MM.1S (cell line): ENCODE data around the gene IRX6.

Experiments used
- DNase-seq: peaks from one replicate; pipeline ENCODE4 v3.0.0-alpha.2; 2015
- H2AFZ ChIP-seq: fragments of 300-600 bp; sonication (generic); 2 replicates; pipeline ENCODE4 v1.6.0; 2016; ENCODE audit warnings: antibody characterized with exemption, low read length
- H3F3A ChIP-seq: fragments of 300-600 bp; sonication (generic); 2 replicates; pipeline ENCODE4 v1.6.1; 2016; ENCODE audit warnings: mild to moderate bottlenecking, antibody characterized with exemption, low read length, moderate library complexity, mixed read lengths; ENCODE audit not compliant: insufficient read depth
- H3K27ac ChIP-seq: fragments of 300-600 bp; sonication (generic); 2 replicates; pipeline ENCODE4 v1.5.1; 2016; ENCODE audit warnings: mild to moderate bottlenecking, low read length
- H3K27me3 ChIP-seq: fragments of 300-600 bp; sonication (generic); replicated peaks from 2 replicates; pipeline ENCODE4 v1.6.0; 2016; ENCODE audit warnings: low read length; ENCODE audit not compliant: insufficient read depth
- H3K36me3 ChIP-seq: fragments of 300-600 bp; sonication (generic); replicated peaks from 2 replicates; pipeline ENCODE4 v1.6.1; 2016; ENCODE audit warnings: mild to moderate bottlenecking, low read length, mixed read lengths; ENCODE audit not compliant: insufficient read depth
- H3K4me1 ChIP-seq: fragments of 300-600 bp; sonication (generic); 2 replicates; pipeline ENCODE4 v1.6.1; 2016; ENCODE audit warnings: low read length, mixed read lengths
- H3K4me2 ChIP-seq: fragments of 300-600 bp; sonication (generic); 2 replicates; pipeline ENCODE4 v1.6.0; 2016; ENCODE audit warnings: low read depth, low read length
- H3K4me3 ChIP-seq: fragments of 300-600 bp; sonication (generic); 2 replicates; pipeline ENCODE4 v1.5.1; 2016; ENCODE audit warnings: low read length, mixed read lengths
- H3K79me2 ChIP-seq: fragments of 300-600 bp; sonication (generic); 2 replicates; pipeline ENCODE4 v1.6.1; 2016; ENCODE audit warnings: mixed run types, low read length, mixed read lengths
- H3K9ac ChIP-seq: fragments of 300-600 bp; sonication (generic); 2 replicates; pipeline ENCODE4 v1.6.1; 2016; ENCODE audit warnings: low read length, mixed read lengths
- H3K9me2 ChIP-seq: fragments of 300-600 bp; sonication (generic); replicated peaks from 2 replicates; pipeline ENCODE4 v1.6.1; 2016; ENCODE audit warnings: mild to moderate bottlenecking, low read length, mixed read lengths; ENCODE audit not compliant: insufficient read depth
- H3K9me3 ChIP-seq: fragments of 300-600 bp; sonication (generic); replicated peaks from 2 replicates; pipeline ENCODE4 v1.6.1; 2016; ENCODE audit warnings: mild to moderate bottlenecking, low read length, mixed read lengths; ENCODE audit not compliant: insufficient read depth
- H4K20me1 ChIP-seq: fragments of 300-600 bp; sonication (generic); 2 replicates; pipeline ENCODE4 v1.6.1; 2016; ENCODE audit warnings: mild to moderate bottlenecking, low read length, moderate library complexity, mixed read lengths; ENCODE audit not compliant: insufficient read depth
- CTCF ChIP-seq: fragments of 300-600 bp; sonication (generic); IDR thresholded peaks from 2 replicates; pipeline ENCODE4 v1.5.1; 2016; ENCODE audit warnings: antibody characterized with exemption, low read length, mixed read lengths
- EZH2 ChIP-seq: fragments of 300-600 bp; sonication (generic); optimal IDR thresholded peaks from 2 replicates; pipeline ENCODE3; 2017; ENCODE audit warnings: low read depth, mild to moderate bottlenecking, antibody characterized with exemption, low read length, mixed read lengths
- EZH2phosphoT487 ChIP-seq: fragments of 300-600 bp; sonication (generic); IDR thresholded peaks from 2 replicates; pipeline ENCODE4 v1.6.1; 2018; ENCODE audit warnings: antibody characterized with exemption, low read length

Gene IRX6

GRCh38 chr16:55377840-55378239 lies 53.8 kb downstream of the IRX6 start:
- Histone ChIP-seq H2AFZ (no peak overlapping the region), H3K4me3 (no peak overlapping the region), H3K9me3 (no peaks in the 10 kb centered on the region), H3K4me1 (no peaks in the 10 kb centered on the region), H3K4me2 (no peak overlapping the region), H3K36me3 (no peaks in the 10 kb centered on the region), H3K9me2 (no peaks in the 10 kb centered on the region), H3K27ac (no peak overlapping the region), H4K20me1 (no peaks in the 10 kb centered on the region), H3K27me3 (no peaks in the 10 kb centered on the region), H3F3A (no peaks in the 10 kb centered on the region), H3K79me2 (no peaks in the 10 kb centered on the region), H3K9ac (no peak overlapping the region)
- no peak for DNase-seq
- TF ChIP-seq CTCF (no peak), EZH2 (no peak)

- H3K9me2 ChIP-seq = no peaks in the 10 kb centered on the region
- no peaks in the 10 kb centered on the region for H4K20me1 ChIP-seq
- no peak overlapping the region for H2AFZ ChIP-seq
- no peaks in the 10 kb centered on the region for H3K27me3 ChIP-seq
- no peaks in the 10 kb centered on the region for H3K36me3 ChIP-seq
- no peaks in the 10 kb centered on the region for H3K9me3 ChIP-seq
- no peak overlapping the region for H3K4me3 ChIP-seq
- H3K79me2 ChIP-seq = no peaks in the 10 kb centered on the region
- no peak for DNase-seq
- no peak overlapping the region for H3K9ac ChIP-seq
- H3F3A ChIP-seq = no peaks in the 10 kb centered on the region
- no peak for TF ChIP-seq EZH2
- no peak for TF ChIP-seq CTCF
- TF ChIP-seq EZH2phosphoT487 = no peak
- H3K4me2 ChIP-seq = no peak overlapping the region
- H3K27ac ChIP-seq = no peak overlapping the region
- no peaks in the 10 kb centered on the region for H3K4me1 ChIP-seq
Observed at GRCh38 chr16:55378616-55379015, 54.6 kb downstream of the IRX6 start.

- H2AFZ ChIP-seq = no peak overlapping the region
- H3F3A ChIP-seq = no peaks in the 10 kb centered on the region
- H3K27ac ChIP-seq = no peak overlapping the region
- no peak overlapping the region for H3K4me2 ChIP-seq
- no peaks in the 10 kb centered on the region for H3K36me3 ChIP-seq
- H3K9ac ChIP-seq = no peak overlapping the region
- H4K20me1 ChIP-seq = no peaks in the 10 kb centered on the region
- no peaks in the 10 kb centered on the region for H3K9me2 ChIP-seq
- no peaks in the 10 kb centered on the region for H3K9me3 ChIP-seq
- H3K4me1 ChIP-seq = no peaks in the 10 kb centered on the region
- DNase-seq = no peak
- no peak overlapping the region for H3K4me3 ChIP-seq
- H3K79me2 ChIP-seq = no peaks in the 10 kb centered on the region
- H3K27me3 ChIP-seq = no peaks in the 10 kb centered on the region
- TF ChIP-seq EZH2phosphoT487 (no peak), EZH2 (no peak), CTCF (no peak)
Observed at GRCh38 chr16:55379371-55379770, 55.4 kb downstream of the IRX6 start.
